Measurements from ENCODE around the gene RUNX3. TPM values are rescaled to one million over a fixed set of nuclear protein-coding genes. Genes with fewer than 3 reads are reported as not detected.

Gene RUNX3
- total and polyA plus RNA-seq, 2 donors: 0.37 to 2.5 TPM

- Histone ChIP-seq H3K36me3 (ENCODE audit: insufficient read depth) (no peaks in the 10 kb centered on the region), H3K4me1 (ENCODE audit: insufficient read depth) (no peaks in the 10 kb centered on the region), H3K4me3 (ENCODE audit: low read depth, low read length) (no peak overlapping the region), H3K27ac (ENCODE audit: low read depth) (no peak overlapping the region)
- WGBS: 85% methylated on average over 13 of the region's 13 CpGs
- no peak for DNase-seq (ENCODE audit: extremely low spot score)
These were observed 24.6 kb downstream of the RUNX3 start for GRCh38 chr1:24905355-24905978.

- Histone ChIP-seq H3K4me1 (ENCODE audit: insufficient read depth) (no peaks in the 10 kb centered on the region), H3K4me3 (ENCODE audit: low read depth, low read length) (no peak overlapping the region), H3K36me3 (ENCODE audit: insufficient read depth) (no peaks in the 10 kb centered on the region), H3K27ac (ENCODE audit: low read depth) (no peak overlapping the region)
- WGBS: 47% methylated on average over 11 of the region's 11 CpGs
- no peak for DNase-seq (ENCODE audit: extremely low spot score)
These were observed 25.2 kb downstream of the RUNX3 start for GRCh38 chr1:24904731-24905354.

GRCh38 chr1:24903955-24904730 is 25.9 kb downstream of the RUNX3 start:
- H3K4me3 ChIP-seq (ENCODE audit: low read depth, low read length): no peak overlapping the region
- WGBS: 84% methylated on average over 25 of the region's 25 CpGs
- no peak overlapping the region for H3K27ac ChIP-seq (ENCODE audit: low read depth)
- no peaks in the 10 kb centered on the region for H3K4me1 ChIP-seq (ENCODE audit: insufficient read depth)
- no peaks in the 10 kb centered on the region for H3K36me3 ChIP-seq (ENCODE audit: insufficient read depth)
- DNase-seq (ENCODE audit: extremely low spot score): no peak

- H3K36me3 ChIP-seq (ENCODE audit: insufficient read depth): no peaks in the 10 kb centered on the region
- H3K4me1 ChIP-seq (ENCODE audit: insufficient read depth): no peaks in the 10 kb centered on the region
- WGBS: 92% methylated on average over 6 of the region's 6 CpGs
- no peak overlapping the region for H3K4me3 ChIP-seq (ENCODE audit: low read depth, low read length)
- H3K27ac ChIP-seq (ENCODE audit: low read depth): no peak overlapping the region
- DNase-seq (ENCODE audit: extremely low spot score): no peak
These were observed 26.5 kb downstream of the RUNX3 start for GRCh38 chr1:24903560-24903954.

GRCh38 chr1:24903011-24903461 is 27.0 kb downstream of the RUNX3 start:
- H3K36me3 ChIP-seq (ENCODE audit: insufficient read depth): no peaks in the 10 kb centered on the region
- no peak overlapping the region for H3K4me3 ChIP-seq (ENCODE audit: low read depth, low read length)
- 87% methylated on average over 10 of the region's 10 CpGs for WGBS
- no peak overlapping the region for H3K27ac ChIP-seq (ENCODE audit: low read depth)
- H3K4me1 ChIP-seq (ENCODE audit: insufficient read depth): no peaks in the 10 kb centered on the region
- DNase-seq (ENCODE audit: extremely low spot score): no peak

GRCh38 chr1:24902471-24902891 is 27.6 kb downstream of the RUNX3 start:
- Histone ChIP-seq H3K27ac (ENCODE audit: low read depth) (no peak overlapping the region), H3K4me3 (ENCODE audit: low read depth, low read length) (no peak overlapping the region), H3K36me3 (ENCODE audit: insufficient read depth) (no peaks in the 10 kb centered on the region), H3K4me1 (ENCODE audit: insufficient read depth) (no peaks in the 10 kb centered on the region)
- 91% methylated on average over 22 of the region's 22 CpGs for WGBS
- DNase-seq (ENCODE audit: extremely low spot score): no peak

- Histone ChIP-seq H3K36me3 (ENCODE audit: insufficient read depth) (no peaks in the 10 kb centered on the region), H3K4me1 (ENCODE audit: insufficient read depth) (no peaks in the 10 kb centered on the region), H3K4me3 (ENCODE audit: low read depth, low read length) (no peak overlapping the region), H3K27ac (ENCODE audit: low read depth) (no peak overlapping the region)
- WGBS: 92% methylated on average over 38 of the region's 38 CpGs
- no peak for DNase-seq (ENCODE audit: extremely low spot score)
These were observed 28.1 kb downstream of the RUNX3 start for GRCh38 chr1:24901791-24902470.

- no peak overlapping the region for H3K27ac ChIP-seq (ENCODE audit: low read depth)
- DNase-seq (ENCODE audit: extremely low spot score): no peak
- H3K4me3 ChIP-seq (ENCODE audit: low read depth, low read length): no peak overlapping the region
- H3K4me1 ChIP-seq (ENCODE audit: insufficient read depth): no peaks in the 10 kb centered on the region
- no peaks in the 10 kb centered on the region for H3K36me3 ChIP-seq (ENCODE audit: insufficient read depth)
- WGBS: 70% methylated on average over 12 of the region's 12 CpGs
These were observed 28.9 kb downstream of the RUNX3 start for GRCh38 chr1:24900985-24901781.

GRCh38 chr1:24900486-24900849 is 29.6 kb downstream of the RUNX3 start:
- DNase-seq (ENCODE audit: extremely low spot score): no peak
- Histone ChIP-seq H3K4me3 (ENCODE audit: low read depth, low read length) (no peak overlapping the region), H3K36me3 (ENCODE audit: insufficient read depth) (no peaks in the 10 kb centered on the region), H3K4me1 (ENCODE audit: insufficient read depth) (no peaks in the 10 kb centered on the region), H3K27ac (ENCODE audit: low read depth) (no peak overlapping the region)
- 65% methylated on average over 9 of the region's 9 CpGs for WGBS

GRCh38 chr1:24899581-24900485 is 30.2 kb downstream of the RUNX3 start:
- Histone ChIP-seq H3K27ac (ENCODE audit: low read depth) (no peak overlapping the region), H3K4me1 (ENCODE audit: insufficient read depth) (no peaks in the 10 kb centered on the region), H3K4me3 (ENCODE audit: low read depth, low read length) (no peak overlapping the region), H3K36me3 (ENCODE audit: insufficient read depth) (no peaks in the 10 kb centered on the region)
- WGBS: 71% methylated on average over 14 of the region's 14 CpGs
- DNase-seq (ENCODE audit: extremely low spot score): no peak

- DNase-seq (ENCODE audit: extremely low spot score): no peak
- WGBS: 71% methylated on average over 8 of the region's 8 CpGs
- H3K36me3 ChIP-seq (ENCODE audit: insufficient read depth): no peaks in the 10 kb centered on the region
- H3K27ac ChIP-seq (ENCODE audit: low read depth): no peak overlapping the region
- H3K4me1 ChIP-seq (ENCODE audit: insufficient read depth): no peaks in the 10 kb centered on the region
- no peak overlapping the region for H3K4me3 ChIP-seq (ENCODE audit: low read depth, low read length)
These were observed 31.1 kb downstream of the RUNX3 start for GRCh38 chr1:24898909-24899439.
